T-helper 1 cell treated with Interleukin-12 subunit alpha and Interleukin-12 subunit beta and Interleukin-4 antibody, amounts not matched to agents 30 ng/mL and 1 ng/mL, for 36 hours (primary cell): Measurements from ENCODE around the gene CEACAM7. TPM values are rescaled to one million over a fixed set of nuclear protein-coding genes. Genes with fewer than 3 reads are reported as not detected.
"Not testable (repeated sequence)": the region's sequence is repeated elsewhere in the genome, so short reads cannot be mapped to it uniquely, and the experiment has no call there.

Experiments used
- intact Hi-C: fragments of 100-400 bp; cut with micrococcal nuclease; formaldehyde crosslinking; loops from one replicate; pipeline ENCODE4 v1.15.1; 2024
- total RNA-seq: library from RNA; stranded (reverse); gene quantifications from 2 replicates; pipeline ENCODE4 v1.2.3, GENCODE V29; 2022

CEACAM7 gene
- total RNA-seq, 1 donor from 2014 or later = not detected

DNA sequence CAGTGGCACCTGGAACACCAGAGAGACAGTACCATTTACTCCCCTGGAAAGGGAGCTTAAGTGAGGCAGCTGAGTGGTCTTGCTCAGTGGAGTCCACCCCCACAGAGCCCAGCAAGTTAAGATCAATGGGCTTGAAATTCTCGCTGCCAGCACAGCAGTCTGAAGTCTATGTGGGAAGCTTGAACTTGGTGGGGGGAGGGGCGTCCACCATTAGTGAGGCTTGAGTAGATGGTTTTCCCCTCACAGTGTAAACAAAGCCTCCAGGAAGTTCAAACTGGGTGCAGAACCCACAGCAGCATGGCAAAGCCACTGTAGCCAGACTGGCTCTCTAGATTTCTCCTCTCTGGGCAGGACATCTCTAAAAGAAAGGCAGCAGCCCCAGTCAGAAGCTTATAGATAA lies 30.9 kb downstream of the CEACAM7 start:
- intact Hi-C loops = no loop called here

DNA sequence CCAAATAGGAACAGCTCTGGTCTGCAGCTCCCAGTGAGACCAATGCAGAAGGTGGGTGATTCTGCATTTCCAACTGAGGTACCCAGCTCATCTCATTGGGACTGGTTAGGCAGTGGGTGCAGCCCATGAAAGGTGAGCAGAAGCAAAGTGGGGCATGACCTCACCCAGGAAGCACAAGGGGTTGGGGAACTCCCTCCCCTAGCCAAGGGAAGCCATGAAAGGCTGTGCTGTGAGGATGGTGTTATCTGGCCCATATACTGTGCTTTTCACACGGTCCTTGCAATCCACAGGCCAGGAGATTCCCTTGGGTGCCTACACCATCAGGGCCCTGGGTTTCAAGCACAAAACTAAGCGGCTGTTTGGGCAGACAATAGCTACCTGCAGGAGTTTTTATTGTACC lies 31.3 kb downstream of the CEACAM7 start:
- intact Hi-C loops = not testable (repeated sequence)

DNA sequence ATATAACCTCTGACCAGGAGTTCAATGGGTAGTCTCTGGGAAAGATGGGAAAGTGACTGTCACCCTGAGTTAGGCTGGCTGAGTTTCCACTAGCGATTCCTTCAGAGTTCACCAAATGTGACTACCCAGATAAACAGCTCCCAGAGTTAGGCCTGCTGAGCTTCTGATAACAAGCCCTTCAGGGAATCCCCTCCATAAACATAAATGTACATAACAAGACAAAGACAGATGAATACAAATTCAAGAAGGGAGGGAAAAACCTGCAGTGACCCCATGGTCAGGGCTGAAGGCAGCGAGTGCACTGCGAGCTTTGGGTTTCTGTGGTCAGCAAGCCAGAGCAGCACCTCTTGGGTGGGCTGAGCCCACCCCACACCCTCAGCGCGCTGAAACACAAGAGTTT lies 35.8 kb downstream of the CEACAM7 start:
- intact Hi-C loops = no loop called here

GRCh38 chr19:41649827-41650226 lies 38.2 kb downstream of the CEACAM7 start:
- intact Hi-C loops = no loop called here

DNA sequence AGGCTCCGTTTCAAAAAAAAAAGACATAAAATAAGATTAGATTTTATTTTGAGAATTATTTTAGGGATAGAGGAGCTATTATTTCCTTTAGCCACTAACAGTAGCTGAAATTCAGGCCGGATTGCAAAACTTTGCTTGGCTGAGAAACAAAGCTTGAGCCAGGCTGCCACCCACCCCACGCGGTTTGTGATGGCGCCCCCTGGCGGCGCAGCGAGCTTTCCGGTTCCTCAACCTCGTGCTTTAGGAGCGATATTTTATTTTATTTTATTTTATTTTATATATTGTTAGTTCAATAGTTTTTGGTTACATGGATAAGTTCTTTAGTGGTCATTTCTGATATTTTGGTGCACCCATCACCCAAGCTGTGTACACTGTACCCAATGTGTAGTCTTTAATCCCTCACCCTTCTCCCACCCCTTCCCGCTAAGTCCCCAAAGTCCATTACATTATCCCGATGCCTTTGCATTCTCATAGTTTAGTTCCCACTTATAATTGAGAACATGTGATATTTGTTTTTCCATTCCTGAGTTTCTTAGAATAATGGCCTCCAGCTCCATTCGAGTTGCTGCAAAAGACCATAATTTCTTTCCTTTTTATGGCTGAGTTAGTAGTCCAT lies 41.4 kb downstream of the CEACAM7 start:
- intact Hi-C loops = no loop called here

DNA sequence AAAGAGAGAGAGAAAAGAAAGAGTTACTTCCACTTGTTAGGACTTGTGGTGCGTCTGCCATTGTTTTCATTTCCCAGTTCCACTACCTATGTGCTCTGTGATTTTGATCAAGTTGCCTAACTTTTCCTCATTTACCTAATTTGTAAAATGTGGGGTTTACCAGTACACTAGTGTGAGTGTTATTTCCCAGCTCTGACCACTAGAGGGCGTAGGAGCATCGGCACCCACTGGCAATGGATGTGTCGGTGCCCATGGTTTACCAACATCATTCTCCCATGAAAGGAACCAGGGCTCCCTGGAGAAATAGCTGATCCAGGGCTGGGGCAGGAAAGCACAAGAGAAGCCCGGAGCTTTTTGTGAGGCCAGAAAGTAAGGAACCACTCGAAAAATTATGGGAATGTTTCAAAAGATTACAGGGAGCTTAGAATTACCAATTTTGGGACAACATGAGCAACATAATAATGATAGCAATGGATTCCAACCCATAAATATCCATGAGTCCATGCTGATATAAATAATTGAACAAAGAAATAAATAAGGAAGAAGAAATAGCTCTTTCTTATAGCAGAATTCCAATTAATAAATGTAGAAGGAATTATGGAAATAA lies 46.1 kb downstream of the CEACAM7 start:
- intact Hi-C loops = loop anchor here (5.0 kb wide), 3 partner anchors 50 to 145 kb away; no protein-coding TSS in a partner anchor

GRCh38 chr19:41638641-41639081 lies 49.4 kb downstream of the CEACAM7 start:
- intact Hi-C loops = no loop called here

DNA sequence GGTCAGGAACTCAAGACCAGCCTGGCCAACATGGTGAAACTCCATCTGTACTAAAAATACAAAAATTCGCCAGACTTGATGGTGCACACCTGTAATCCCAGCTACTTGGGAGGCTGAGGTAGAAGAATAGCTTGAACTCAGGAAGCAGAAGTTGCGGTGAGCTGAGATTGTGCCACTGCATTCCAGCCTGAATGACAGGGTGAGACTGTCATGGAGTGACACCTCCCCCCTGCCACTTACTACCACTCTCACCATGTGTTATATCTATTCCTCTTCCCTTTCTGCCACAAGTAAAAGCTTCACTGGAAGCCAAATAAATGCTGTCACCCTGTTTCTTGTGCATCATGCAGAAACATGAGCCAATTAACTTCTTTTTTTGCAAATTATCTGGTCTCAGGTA lies 50.6 kb downstream of the CEACAM7 start:
- intact Hi-C loops = no loop called here

DNA sequence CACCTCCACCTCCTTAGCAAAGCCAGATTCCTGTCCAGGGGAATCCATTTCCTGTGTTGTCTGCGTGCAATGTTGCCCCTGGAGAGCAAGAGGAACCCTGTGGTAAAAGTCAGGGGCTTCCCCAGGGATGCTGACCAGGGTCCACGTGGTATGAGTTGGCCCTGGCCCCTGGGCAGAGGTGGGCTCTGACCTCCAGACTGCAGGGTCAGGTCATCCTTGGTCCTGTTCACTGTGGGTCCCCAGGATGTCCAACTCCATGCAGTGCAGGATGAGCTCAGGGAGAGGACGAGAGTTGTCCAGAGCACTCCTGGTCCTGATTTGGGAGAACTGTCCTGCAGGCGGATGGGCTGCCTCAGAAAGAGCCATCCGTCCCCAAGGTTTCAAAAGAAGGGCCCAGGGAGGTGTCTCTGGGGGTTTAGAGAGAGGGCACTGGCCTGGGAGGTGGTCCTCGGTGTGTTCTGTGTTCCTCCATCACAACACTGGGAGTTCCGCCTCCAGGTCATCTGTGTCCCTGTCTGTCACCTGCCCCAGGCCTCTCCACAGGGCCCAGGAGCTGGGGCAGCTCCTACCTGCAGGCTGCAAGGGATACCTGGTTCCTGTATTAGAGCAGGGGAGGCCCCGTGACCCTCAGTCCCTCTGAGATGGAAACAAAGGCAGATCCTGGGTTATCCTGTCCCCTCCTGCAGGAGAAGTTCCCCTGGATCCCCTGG lies 59.9 kb downstream of the CEACAM7 start:
- intact Hi-C loops = no loop called here

DNA sequence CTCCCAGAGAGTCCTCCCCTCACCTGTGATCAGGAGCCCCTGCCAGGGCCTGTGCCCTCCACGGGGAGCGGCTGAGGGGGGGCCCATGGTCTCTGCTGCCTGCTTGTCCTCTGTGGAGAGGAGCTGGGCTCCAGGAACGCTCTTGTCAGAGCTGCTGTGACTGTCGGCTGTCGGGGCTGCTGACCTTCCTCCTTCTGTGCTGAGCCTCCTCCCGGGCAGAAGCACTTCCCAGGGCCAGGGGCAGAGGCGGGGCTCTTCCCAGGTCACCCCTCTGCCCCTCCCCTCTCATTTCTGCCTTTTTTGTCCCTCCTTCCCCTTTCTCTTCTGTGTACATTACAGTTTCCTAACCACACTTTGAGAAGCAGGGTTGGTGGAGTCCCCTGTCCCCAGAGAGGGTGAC lies 61.2 kb downstream of the CEACAM7 start, which contains the start of gene CEACAM4:
Gene CEACAM4, minus strand, starts transcription at position 198 of the 400 bp plus-strand sequence. Its CDS starts 111 bp downstream, at position 87.
- intact Hi-C loops = no loop called here

DNA sequence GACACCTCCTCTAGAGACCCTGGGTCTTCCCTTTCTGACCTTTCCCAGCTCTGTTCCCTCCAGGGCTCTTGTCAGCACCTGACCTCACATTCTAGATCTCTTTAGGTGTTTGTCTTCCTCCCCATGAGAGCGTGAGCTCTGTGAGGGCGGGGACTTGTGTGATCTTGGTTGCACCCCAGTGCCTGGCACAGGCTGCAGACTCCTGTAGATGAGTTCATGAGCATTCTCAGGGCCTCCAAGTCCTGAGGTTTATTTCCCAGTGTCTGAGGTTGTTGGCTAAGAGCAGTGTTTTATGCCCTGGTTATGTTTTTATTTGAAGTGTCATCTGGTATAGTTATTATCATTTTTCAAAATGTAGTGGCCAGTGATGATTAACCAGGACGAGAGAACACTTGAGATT lies 61.8 kb downstream of the CEACAM7 start:
- intact Hi-C loops = no loop called here

GRCh38 chr19:41624937-41625336 lies 63.1 kb downstream of the CEACAM7 start:
- intact Hi-C loops = no loop called here

- intact Hi-C loops = no loop called here
Observed at GRCh38 chr19:41624515-41624914, 63.6 kb downstream of the CEACAM7 start.

GRCh38 chr19:41623360-41623759 lies 64.7 kb downstream of the CEACAM7 start:
- intact Hi-C loops = no loop called here

Other genes starting within 250 kb of the CEACAM7 start
- gene DMAC2, start 248.4 kb downstream of the CEACAM7 start, total RNA-seq = 42.0 and 42.8 TPM in 2 replicates
- gene ERICH4, start 245.1 kb downstream of the CEACAM7 start, total RNA-seq = not detected in 2 replicates
- 45.3 TPM in 2 replicates for gene CEACAM21, start 112.1 kb downstream of the CEACAM7 start, total RNA-seq
- gene CEACAM4, start 61.2 kb downstream of the CEACAM7 start, total RNA-seq = not detected in 2 replicates
- not detected in 2 replicates for gene CEACAM5, start 20.4 kb upstream of the CEACAM7 start, total RNA-seq
- not detected in 2 replicates for gene CEACAM6, start 67.3 kb upstream of the CEACAM7 start, total RNA-seq
- not detected in 2 replicates for gene CEACAM3, start 108.3 kb upstream of the CEACAM7 start, total RNA-seq
- gene LYPD4, start 156.4 kb upstream of the CEACAM7 start, total RNA-seq = not detected in 2 replicates
- not detected in 2 replicates for gene DMRTC2, start 156.8 kb upstream of the CEACAM7 start, total RNA-seq
- 3,144 and 3,263 TPM in 2 replicates for gene RPS19, start 172.0 kb upstream of the CEACAM7 start, total RNA-seq
- 2.7 and 3.3 TPM in 2 replicates for gene CD79A, start 189.0 kb upstream of the CEACAM7 start, total RNA-seq
- gene ARHGEF1, start 194.9 kb upstream of the CEACAM7 start, total RNA-seq = 638 and 664 TPM in 2 replicates
- gene ERFL, start 240.2 kb upstream of the CEACAM7 start, total RNA-seq = 1.9 and 2.1 TPM in 2 replicates